Measurements from ENCODE around the gene MYLK.

DNA sequence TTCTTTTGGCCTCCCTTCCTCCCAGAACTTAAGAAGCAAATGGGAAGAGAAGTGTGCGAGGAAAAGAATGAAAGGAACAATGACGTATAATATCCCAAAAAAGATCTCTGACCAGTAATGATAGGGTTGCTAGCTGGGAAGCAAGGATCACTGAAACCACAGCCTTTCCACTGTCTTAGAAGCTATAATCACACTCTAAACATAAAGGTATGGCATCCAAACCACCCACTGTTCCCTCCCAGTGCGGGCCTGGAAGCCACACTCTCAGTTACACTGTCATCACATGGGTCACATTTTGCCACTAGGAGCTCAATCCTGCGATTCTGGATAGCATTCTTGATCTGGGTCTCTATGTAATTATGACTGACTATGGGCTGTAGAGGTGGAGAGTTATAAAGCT, 167.7 kb downstream of the MYLK start:
- TF ChIP-seq FOXK2 (IDR thresholded peaks at IDR 0.05) (no peak), SREBF2 (IDR thresholded peaks at IDR 0.05; ENCODE audit: low read length) (no peak), JUND (IDR thresholded peaks at IDR 0.05; ENCODE audit: low read depth, low read length) (no peak), IKZF1 (conservative IDR thresholded peaks at IDR 0.05) (no peak), PAX5 (IDR thresholded peaks at IDR 0.05; ENCODE audit: borderline replicate concordance, low read depth, low read length) (no peak)
- TF ChIP-seq, protein P1, sequence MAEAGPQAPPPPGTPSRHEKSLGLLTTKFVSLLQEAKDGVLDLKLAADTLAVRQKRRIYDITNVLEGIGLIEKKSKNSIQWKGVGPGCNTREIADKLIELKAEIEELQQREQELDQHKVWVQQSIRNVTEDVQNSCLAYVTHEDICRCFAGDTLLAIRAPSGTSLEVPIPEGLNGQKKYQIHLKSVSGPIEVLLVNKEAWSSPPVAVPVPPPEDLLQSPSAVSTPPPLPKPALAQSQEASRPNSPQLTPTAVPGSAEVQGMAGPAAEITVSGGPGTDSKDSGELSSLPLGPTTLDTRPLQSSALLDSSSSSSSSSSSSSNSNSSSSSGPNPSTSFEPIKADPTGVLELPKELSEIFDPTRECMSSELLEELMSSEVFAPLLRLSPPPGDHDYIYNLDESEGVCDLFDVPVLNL (IDR thresholded peaks at IDR 0.05; ENCODE audit: low read depth, low read length): no peak
- TF ChIP-seq, protein P2, sequence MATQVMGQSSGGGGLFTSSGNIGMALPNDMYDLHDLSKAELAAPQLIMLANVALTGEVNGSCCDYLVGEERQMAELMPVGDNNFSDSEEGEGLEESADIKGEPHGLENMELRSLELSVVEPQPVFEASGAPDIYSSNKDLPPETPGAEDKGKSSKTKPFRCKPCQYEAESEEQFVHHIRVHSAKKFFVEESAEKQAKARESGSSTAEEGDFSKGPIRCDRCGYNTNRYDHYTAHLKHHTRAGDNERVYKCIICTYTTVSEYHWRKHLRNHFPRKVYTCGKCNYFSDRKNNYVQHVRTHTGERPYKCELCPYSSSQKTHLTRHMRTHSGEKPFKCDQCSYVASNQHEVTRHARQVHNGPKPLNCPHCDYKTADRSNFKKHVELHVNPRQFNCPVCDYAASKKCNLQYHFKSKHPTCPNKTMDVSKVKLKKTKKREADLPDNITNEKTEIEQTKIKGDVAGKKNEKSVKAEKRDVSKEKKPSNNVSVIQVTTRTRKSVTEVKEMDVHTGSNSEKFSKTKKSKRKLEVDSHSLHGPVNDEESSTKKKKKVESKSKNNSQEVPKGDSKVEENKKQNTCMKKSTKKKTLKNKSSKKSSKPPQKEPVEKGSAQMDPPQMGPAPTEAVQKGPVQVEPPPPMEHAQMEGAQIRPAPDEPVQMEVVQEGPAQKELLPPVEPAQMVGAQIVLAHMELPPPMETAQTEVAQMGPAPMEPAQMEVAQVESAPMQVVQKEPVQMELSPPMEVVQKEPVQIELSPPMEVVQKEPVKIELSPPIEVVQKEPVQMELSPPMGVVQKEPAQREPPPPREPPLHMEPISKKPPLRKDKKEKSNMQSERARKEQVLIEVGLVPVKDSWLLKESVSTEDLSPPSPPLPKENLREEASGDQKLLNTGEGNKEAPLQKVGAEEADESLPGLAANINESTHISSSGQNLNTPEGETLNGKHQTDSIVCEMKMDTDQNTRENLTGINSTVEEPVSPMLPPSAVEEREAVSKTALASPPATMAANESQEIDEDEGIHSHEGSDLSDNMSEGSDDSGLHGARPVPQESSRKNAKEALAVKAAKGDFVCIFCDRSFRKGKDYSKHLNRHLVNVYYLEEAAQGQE (IDR thresholded peaks at IDR 0.05; ENCODE audit: low read depth, low read length): no peak
- TF ChIP-seq, protein P3, sequence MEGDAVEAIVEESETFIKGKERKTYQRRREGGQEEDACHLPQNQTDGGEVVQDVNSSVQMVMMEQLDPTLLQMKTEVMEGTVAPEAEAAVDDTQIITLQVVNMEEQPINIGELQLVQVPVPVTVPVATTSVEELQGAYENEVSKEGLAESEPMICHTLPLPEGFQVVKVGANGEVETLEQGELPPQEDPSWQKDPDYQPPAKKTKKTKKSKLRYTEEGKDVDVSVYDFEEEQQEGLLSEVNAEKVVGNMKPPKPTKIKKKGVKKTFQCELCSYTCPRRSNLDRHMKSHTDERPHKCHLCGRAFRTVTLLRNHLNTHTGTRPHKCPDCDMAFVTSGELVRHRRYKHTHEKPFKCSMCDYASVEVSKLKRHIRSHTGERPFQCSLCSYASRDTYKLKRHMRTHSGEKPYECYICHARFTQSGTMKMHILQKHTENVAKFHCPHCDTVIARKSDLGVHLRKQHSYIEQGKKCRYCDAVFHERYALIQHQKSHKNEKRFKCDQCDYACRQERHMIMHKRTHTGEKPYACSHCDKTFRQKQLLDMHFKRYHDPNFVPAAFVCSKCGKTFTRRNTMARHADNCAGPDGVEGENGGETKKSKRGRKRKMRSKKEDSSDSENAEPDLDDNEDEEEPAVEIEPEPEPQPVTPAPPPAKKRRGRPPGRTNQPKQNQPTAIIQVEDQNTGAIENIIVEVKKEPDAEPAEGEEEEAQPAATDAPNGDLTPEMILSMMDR (IDR thresholded peaks at IDR 0.05 in 2 of 3, conservative IDR thresholded peaks at IDR 0.05 in 1 of 3; ENCODE audit: control insufficient read depth in 2 of 3, extremely low read depth in 1 of 3, insufficient read depth in 1 of 3, low read depth in 3 of 3, low read length in 3 of 3): no peak
